Osteocyte (in vitro differentiated cells): Measurements from ENCODE around the gene WWC2. TPM values are rescaled to one million over a fixed set of nuclear protein-coding genes. Genes with fewer than 3 reads are reported as not detected.

Experiments
- DNase-seq: peaks from one replicate; pipeline ENCODE4 v3.0.0; 2021; ENCODE audit warnings: mixed read lengths; ENCODE audit not compliant: unreplicated experiment; ENCODE audit errors: extremely low spot score
- H3K27ac Mint-ChIP-seq: one replicate; pipeline ENCODE4 v1.8.0; 2021; ENCODE audit warnings: mild to moderate bottlenecking, mixed read lengths; ENCODE audit not compliant: unreplicated experiment
- H3K27me3 Mint-ChIP-seq: one replicate; pipeline ENCODE4 v1.8.0; 2021; ENCODE audit warnings: mixed read lengths; ENCODE audit not compliant: unreplicated experiment
- H3K36me3 Mint-ChIP-seq: one replicate; pipeline ENCODE4 v1.8.0; 2021; ENCODE audit warnings: mixed read lengths; ENCODE audit not compliant: unreplicated experiment
- H3K4me1 Mint-ChIP-seq: one replicate; pipeline ENCODE4 v1.8.0; 2021; ENCODE audit warnings: mixed read lengths; ENCODE audit not compliant: unreplicated experiment
- H3K4me3 Mint-ChIP-seq: one replicate; pipeline ENCODE4 v1.8.0; 2021; ENCODE audit warnings: mild to moderate bottlenecking, moderate library complexity, mixed read lengths; ENCODE audit not compliant: unreplicated experiment
- H3K9me3 Mint-ChIP-seq: one replicate; pipeline ENCODE4 v1.8.0; 2021; ENCODE audit warnings: mixed read lengths; ENCODE audit not compliant: unreplicated experiment
- total RNA-seq: library from RNA; stranded (reverse); gene quantifications from 2 replicates; pipeline ENCODE4 v1.2.1, GENCODE V29; 2021
- TF ChIP-seq, protein P1 (sequence below): fragments of 200-600 bp; sonication (generic); IDR thresholded peaks from 2 replicates; pipeline ENCODE4 v1.5.0; 2021; ENCODE audit warnings: antibody characterized with exemption, mild to moderate bottlenecking, moderate library complexity

WWC2 gene
- total RNA-seq, 1 donor from 2014 or later, result 53.5 TPM

DNA sequence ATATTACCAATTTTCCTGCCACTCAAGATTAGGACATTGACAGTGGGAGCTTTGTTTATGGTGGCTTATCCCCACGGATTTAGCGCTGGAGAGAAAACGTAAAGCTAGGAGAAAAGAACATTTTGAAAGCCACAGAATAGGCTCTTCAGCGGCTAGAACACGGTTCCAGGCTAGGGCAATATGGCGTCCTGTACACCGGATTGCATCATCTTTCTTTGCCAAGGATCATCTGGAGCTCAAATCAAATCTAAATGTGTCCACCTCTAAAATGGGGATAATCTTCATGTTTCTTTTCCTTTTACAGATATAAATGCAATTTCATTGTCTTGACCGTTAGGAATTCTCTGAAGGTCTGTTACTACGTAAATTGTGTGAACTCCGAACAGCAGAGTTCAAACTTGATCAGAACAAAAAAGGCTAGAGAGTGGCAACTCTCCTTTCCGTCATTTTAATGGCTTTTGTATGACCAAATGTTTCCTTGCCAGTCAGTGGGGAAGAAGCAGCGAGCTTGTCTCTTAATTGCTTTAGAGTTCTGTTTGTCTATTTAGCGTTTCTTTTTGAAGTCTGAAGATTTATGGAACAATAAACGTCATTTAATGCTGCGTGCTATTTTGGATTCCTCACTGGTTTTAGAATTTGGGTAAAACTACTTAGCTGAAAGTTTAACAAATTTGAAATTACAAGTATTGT, 2.6 kb upstream of the WWC2 start:
- DNase-seq, result no peak
- peaks cover 23% of the 10 kb centered on the region for H3K4me1 Mint-ChIP-seq
- no peak overlapping the region for H3K4me3 Mint-ChIP-seq
- H3K27ac Mint-ChIP-seq, result no peak overlapping the region
- TF ChIP-seq, protein P1, sequence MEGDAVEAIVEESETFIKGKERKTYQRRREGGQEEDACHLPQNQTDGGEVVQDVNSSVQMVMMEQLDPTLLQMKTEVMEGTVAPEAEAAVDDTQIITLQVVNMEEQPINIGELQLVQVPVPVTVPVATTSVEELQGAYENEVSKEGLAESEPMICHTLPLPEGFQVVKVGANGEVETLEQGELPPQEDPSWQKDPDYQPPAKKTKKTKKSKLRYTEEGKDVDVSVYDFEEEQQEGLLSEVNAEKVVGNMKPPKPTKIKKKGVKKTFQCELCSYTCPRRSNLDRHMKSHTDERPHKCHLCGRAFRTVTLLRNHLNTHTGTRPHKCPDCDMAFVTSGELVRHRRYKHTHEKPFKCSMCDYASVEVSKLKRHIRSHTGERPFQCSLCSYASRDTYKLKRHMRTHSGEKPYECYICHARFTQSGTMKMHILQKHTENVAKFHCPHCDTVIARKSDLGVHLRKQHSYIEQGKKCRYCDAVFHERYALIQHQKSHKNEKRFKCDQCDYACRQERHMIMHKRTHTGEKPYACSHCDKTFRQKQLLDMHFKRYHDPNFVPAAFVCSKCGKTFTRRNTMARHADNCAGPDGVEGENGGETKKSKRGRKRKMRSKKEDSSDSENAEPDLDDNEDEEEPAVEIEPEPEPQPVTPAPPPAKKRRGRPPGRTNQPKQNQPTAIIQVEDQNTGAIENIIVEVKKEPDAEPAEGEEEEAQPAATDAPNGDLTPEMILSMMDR, result no peak
- H3K36me3 Mint-ChIP-seq, result no peaks in the 10 kb centered on the region
- no peaks in the 10 kb centered on the region for H3K9me3 Mint-ChIP-seq
- H3K27me3 Mint-ChIP-seq, result no peaks in the 10 kb centered on the region

DNA sequence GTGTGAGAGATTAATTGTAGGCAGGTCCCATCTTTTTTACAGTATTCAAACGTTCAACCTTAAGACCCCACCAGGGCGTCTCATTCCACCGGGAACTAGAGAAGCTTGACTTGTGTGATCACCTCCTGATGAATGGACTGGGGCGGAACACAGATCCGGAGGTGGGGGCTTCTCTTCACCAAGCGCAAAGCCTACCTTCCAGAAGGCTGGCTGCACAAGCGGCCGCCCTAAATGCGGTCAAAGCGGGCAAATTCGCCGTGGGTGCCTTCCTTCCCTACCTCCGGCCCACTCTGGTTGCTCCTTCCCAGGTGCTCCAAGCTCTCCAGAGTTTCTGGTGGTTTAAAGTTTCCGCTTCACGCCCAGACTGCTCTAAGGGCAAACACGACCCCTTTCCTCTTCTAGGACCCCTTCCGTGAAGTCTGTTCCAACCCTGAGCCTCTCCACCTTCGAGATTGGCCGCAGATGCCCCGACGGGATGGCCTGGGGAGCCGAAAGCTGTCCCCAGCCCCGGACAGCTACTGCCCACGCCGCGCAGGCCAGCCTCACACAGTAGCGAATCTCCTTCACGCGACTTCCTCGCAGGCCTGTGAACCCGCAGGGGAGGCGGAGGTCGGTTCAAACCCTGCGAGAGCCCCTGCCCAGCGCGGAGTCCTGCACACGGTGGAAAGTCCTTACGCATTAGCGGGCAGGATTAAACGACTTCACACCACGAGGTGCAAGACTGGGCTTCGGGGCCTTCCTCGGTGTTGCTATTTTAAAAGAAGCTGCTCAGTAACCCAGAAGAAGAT, 1.6 kb upstream of the WWC2 start:
- Mint-ChIP-seq H3K27me3 (no peaks in the 10 kb centered on the region), H3K4me3 (peak overlapping the region; percentile 66), H3K4me1 (peaks cover 33% of the 10 kb centered on the region), H3K36me3 (no peaks in the 10 kb centered on the region), H3K9me3 (no peaks in the 10 kb centered on the region), H3K27ac (peak overlapping the region; percentile 31)
- TF ChIP-seq, protein P1, result no peak
- DNase-seq, result no peak

DNA sequence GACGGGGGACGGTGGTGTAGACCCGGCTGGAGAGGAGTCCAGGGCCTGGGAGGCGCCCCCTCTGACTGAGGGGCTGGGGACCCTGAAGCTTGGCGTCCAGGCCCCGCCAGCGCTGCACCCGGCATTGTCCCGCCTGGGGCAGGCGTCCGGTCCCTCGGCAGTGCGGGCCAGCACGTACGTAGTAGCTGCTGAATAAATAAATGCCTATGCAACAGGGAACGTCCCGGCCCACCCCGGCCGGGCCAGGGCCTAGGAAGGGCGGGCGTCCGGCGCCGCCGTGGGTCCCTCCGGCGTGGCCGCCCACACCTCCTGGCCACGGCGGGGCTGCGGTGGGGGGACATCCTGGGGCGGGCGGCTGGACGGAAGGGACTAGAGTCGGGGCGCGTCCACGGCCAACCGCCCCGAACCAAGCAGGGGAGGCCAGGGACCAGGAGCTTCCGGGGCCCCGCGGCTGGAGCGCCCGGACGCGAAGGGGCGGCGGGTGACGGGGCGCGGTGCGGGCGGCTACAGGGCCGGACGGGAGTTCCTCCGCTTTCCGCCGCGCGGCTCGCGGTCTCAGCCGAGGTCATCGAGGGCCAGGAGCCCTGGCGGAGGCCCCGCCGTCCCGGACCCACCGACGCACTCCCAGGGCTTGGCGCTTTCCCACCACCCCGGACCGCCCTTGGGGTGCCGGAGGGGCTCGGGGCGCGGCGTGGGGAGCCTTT, 886 bp upstream of the WWC2 start:
- H3K27me3 Mint-ChIP-seq, result no peaks in the 10 kb centered on the region
- H3K36me3 Mint-ChIP-seq, result no peaks in the 10 kb centered on the region
- TF ChIP-seq, protein P1, result no peak
- peaks cover 37% of the 10 kb centered on the region for H3K4me1 Mint-ChIP-seq
- peak overlapping the region; percentile 68 for H3K27ac Mint-ChIP-seq
- peak overlapping the region; percentile 77 for H3K4me3 Mint-ChIP-seq
- peak; percentile 86 for DNase-seq
- H3K9me3 Mint-ChIP-seq, result no peaks in the 10 kb centered on the region

DNA sequence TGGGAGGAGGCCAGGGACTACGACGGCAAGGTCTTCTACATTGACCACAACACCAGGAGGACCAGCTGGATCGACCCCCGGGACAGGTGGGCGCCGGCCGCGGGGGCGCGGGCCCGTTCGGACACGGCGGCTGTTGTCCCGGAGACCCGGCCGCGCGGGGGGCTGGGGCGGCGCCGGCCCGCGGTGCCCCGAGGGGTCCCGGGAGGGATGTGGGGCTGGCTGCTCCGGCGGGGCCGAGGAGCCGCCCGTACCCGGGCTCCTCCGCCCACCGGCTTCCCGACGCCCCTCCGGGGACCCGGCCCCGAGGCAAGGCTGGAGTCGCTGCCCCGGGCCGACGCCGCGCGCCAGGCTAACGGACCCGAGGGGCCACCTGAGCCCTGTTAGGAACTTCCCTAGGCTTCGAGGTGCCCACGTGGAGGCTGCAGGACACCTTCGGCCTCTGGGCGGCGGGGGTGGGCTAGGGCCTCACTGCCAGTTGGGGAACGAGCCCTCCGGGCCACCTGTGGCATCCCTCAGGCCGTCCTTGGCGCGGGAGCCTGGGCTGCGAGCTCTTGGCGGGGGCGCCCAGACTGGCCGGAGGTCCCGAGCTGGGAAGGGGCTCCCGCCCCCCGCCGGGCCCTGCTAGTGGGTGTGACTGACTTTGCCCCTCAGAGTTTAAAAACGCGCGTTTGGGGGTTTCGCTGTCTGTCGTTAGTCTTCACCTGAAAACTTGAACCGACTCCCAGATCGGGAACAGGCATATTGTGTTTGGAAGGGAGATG, 660 bp downstream of the WWC2 start:
- no peaks in the 10 kb centered on the region for H3K9me3 Mint-ChIP-seq
- peak; percentile 85 for DNase-seq
- peak overlapping the region; percentile 79 for H3K4me3 Mint-ChIP-seq
- peaks cover 40% of the 10 kb centered on the region for H3K4me1 Mint-ChIP-seq
- H3K36me3 Mint-ChIP-seq, result no peaks in the 10 kb centered on the region
- no peaks in the 10 kb centered on the region for H3K27me3 Mint-ChIP-seq
- TF ChIP-seq, protein P1, result peak; percentile 24
- peak overlapping the region; percentile 65 for H3K27ac Mint-ChIP-seq
